Measurements from ENCODE around the gene AGO3.

Gene AGO3

GRCh38 chr1:36098650-36099365 is 167.9 kb downstream of the AGO3 start:
- DNase-seq: no peak

GRCh38 chr1:36099681-36100341 is 168.9 kb downstream of the AGO3 start:
- DNase-seq: peak; percentile 90

GRCh38 chr1:36100376-36100775 is 169.5 kb downstream of the AGO3 start:
- no peak for DNase-seq

- no peak for DNase-seq
Observed at GRCh38 chr1:36101546-36101945, 170.6 kb downstream of the AGO3 start.

GRCh38 chr1:36106269-36106668 is 175.4 kb downstream of the AGO3 start:
- no peak for DNase-seq

GRCh38 chr1:36107394-36107793 is 176.5 kb downstream of the AGO3 start:
- DNase-seq: no peak

- DNase-seq: no peak
Observed at GRCh38 chr1:36108314-36108713, 177.4 kb downstream of the AGO3 start.

GRCh38 chr1:36109041-36109679 is 178.3 kb downstream of the AGO3 start:
- no peak for DNase-seq

GRCh38 chr1:36111151-36111550 is 180.2 kb downstream of the AGO3 start:
- no peak for DNase-seq

GRCh38 chr1:36112823-36113222 is 181.9 kb downstream of the AGO3 start:
- DNase-seq: no peak

GRCh38 chr1:36114371-36114770 is 183.5 kb downstream of the AGO3 start:
- no peak for DNase-seq

- peak; percentile 88 for DNase-seq
Observed at GRCh38 chr1:36115200-36115669, 184.3 kb downstream of the AGO3 start.

- no peak for DNase-seq
Observed at GRCh38 chr1:36115931-36116330, 185.0 kb downstream of the AGO3 start.

- DNase-seq: peak; percentile 76
Observed at GRCh38 chr1:36116901-36117300, 186.0 kb downstream of the AGO3 start.

GRCh38 chr1:36118447-36119204 is 187.7 kb downstream of the AGO3 start:
- no peak for DNase-seq

- no peak for DNase-seq
Observed at GRCh38 chr1:36119456-36119855, 188.6 kb downstream of the AGO3 start.
